Panc1 (cell line): ENCODE data around the gene SH3PXD2B.
"Not testable (repeated sequence)": the region's sequence is repeated elsewhere in the genome, so short reads cannot be mapped to it uniquely, and the experiment has no call there.

Source experiments
- CTCF ChIP-seq: fragments of 450-650 bp; IDR thresholded peaks from 2 replicates; pipeline ENCODE4 v1.5.1; 2017; ENCODE audit warnings: mild to moderate bottlenecking
- POLR2AphosphoS5 ChIP-seq: IDR thresholded peaks from 2 replicates; pipeline ENCODE4 v1.6.1; 2012; ENCODE audit warnings: mild to moderate bottlenecking, low read depth, low read length, moderate library complexity
- REST ChIP-seq, 2 experiments: IDR thresholded peaks; 2 replicates each; pipeline ENCODE4 v1.6.1; 2011 to 2012; ENCODE audit warnings: low read depth in 2 of 2, control low read depth in 1 of 2, low read length in 1 of 2, mild to moderate bottlenecking in 1 of 2, moderate library complexity in 1 of 2; ENCODE audit not compliant: insufficient read depth in 1 of 2
- SIN3A ChIP-seq: IDR thresholded peaks from 2 replicates; pipeline ENCODE4 v1.6.1; 2012; ENCODE audit warnings: low read depth, mild to moderate bottlenecking, low read length, moderate library complexity, borderline replicate concordance; ENCODE audit not compliant: insufficient read depth

GRCh38 chr5:172398645-172399044, 55.7 kb downstream of the SH3PXD2B start:
- not testable (repeated sequence) for TF ChIP-seq REST (IDR thresholded peaks at IDR 0.05; ENCODE audit: insufficient read depth in 1 of 2, low read depth in 2 of 2, low read length in 1 of 2); CTCF; POLR2AphosphoS5; SIN3A
